GM08714 (cell line): Measurements from ENCODE around the gene SLC25A2.
"Not testable (repeated sequence)": the region's sequence is repeated elsewhere in the genome, so short reads cannot be mapped to it uniquely, and the experiment has no call there.

Source experiments
- H3K4me3 ChIP-seq: fragments of 200-500 bp; sonication (Bioruptor generic); 2 replicates; pipeline ENCODE4 v1.5.1; 2014; ENCODE audit warnings: mild to moderate bottlenecking, low read length, inconsistent platforms
- ZNF274 ChIP-seq: IDR thresholded peaks from 2 replicates; pipeline ENCODE4 v1.6.1; 2012; ENCODE audit warnings: mild to moderate bottlenecking, low read depth, low read length

The SLC25A2 gene

GRCh38 chr5:141303756-141304155 is at the start of gene SLC25A2:
Gene SLC25A2 (minus strand): TSS chr5:141304049. CDS start chr5:141303865, 184 bp downstream.
- H3K4me3 ChIP-seq: no peak within 1 kb of the TSS
- TF ChIP-seq ZNF274: no peak

- TF ChIP-seq ZNF274: no peak
- no peak overlapping the region for H3K4me3 ChIP-seq
Measured at GRCh38 chr5:141351591-141351990, 47.7 kb upstream of the SLC25A2 start.

GRCh38 chr5:141349917-141350619 is 46.2 kb upstream of the SLC25A2 start, which contains the start of gene PCDHGB1:
Gene PCDHGB1 (plus strand): TSS chr5:141350099. CDS start chr5:141350261, 162 bp downstream.
- peak within 1 kb of the TSS; percentile 36 for H3K4me3 ChIP-seq
- no peak for TF ChIP-seq ZNF274

GRCh38 chr5:141346017-141346416 is 42.2 kb upstream of the SLC25A2 start:
- not testable (repeated sequence) for H3K4me3 ChIP-seq

GRCh38 chr5:141345327-141345726 is 41.5 kb upstream of the SLC25A2 start:
- H3K4me3 ChIP-seq: no peak overlapping the region
- no peak for TF ChIP-seq ZNF274

- peak overlapping the region; percentile 64 for H3K4me3 ChIP-seq
- no peak for TF ChIP-seq ZNF274
Measured at GRCh38 chr5:141343953-141344463, 40.2 kb upstream of the SLC25A2 start.

GRCh38 chr5:141343242-141343952 is 39.5 kb upstream of the SLC25A2 start, which contains the start of gene PCDHGA3:
Gene PCDHGA3 (plus strand): TSS chr5:141343829. CDS start chr5:141344034, 205 bp downstream.
- H3K4me3 ChIP-seq: peak within 1 kb of the TSS; percentile 64
- TF ChIP-seq ZNF274: no peak

GRCh38 chr5:141342773-141343172 is 38.9 kb upstream of the SLC25A2 start:
- no peak overlapping the region for H3K4me3 ChIP-seq
- TF ChIP-seq ZNF274: no peak

- not testable (repeated sequence) for H3K4me3 ChIP-seq
Measured at GRCh38 chr5:141340781-141341354, 37.0 kb upstream of the SLC25A2 start.

GRCh38 chr5:141338538-141339306 is 34.9 kb upstream of the SLC25A2 start, which contains the start of gene PCDHGA2:
Gene PCDHGA2 (plus strand): TSS chr5:141338760.
- no peak within 1 kb of the TSS for H3K4me3 ChIP-seq
- TF ChIP-seq ZNF274: no peak

GRCh38 chr5:141332571-141332970 is 28.7 kb upstream of the SLC25A2 start:
- H3K4me3 ChIP-seq: not testable (repeated sequence)

GRCh38 chr5:141330299-141331080 is 26.6 kb upstream of the SLC25A2 start, which contains the start of gene PCDHGA1:
Gene PCDHGA1 (plus strand): TSS chr5:141330514.
- TF ChIP-seq ZNF274: no peak
- H3K4me3 ChIP-seq: no peak within 1 kb of the TSS

- no peak overlapping the region for H3K4me3 ChIP-seq
- no peak for TF ChIP-seq ZNF274
Measured at GRCh38 chr5:141328231-141328630, 24.4 kb upstream of the SLC25A2 start.
